ENCODE results near the gene TLN1.

Gene TLN1

DNA sequence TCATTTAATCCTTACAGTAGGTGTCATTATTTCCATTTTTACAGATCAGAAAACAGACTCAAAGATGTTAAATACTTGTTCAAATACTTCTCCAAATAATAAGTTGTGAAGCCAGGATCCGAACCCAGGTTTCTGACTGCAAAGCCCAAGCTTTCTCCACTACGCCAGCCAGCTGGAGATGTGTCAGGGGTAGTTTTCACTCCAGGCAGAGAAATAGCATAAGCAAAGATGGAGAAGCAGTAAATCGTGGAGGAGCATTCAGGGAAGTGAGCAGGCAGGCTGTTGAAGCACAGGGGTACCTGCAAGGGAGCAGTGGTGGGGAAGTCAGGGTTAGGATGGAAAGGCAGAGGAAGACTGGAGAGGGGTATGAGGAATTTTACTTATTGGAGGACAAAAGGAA lies 2.9 kb downstream of the TLN1 start:
- DNase-seq, result no peak

DNA sequence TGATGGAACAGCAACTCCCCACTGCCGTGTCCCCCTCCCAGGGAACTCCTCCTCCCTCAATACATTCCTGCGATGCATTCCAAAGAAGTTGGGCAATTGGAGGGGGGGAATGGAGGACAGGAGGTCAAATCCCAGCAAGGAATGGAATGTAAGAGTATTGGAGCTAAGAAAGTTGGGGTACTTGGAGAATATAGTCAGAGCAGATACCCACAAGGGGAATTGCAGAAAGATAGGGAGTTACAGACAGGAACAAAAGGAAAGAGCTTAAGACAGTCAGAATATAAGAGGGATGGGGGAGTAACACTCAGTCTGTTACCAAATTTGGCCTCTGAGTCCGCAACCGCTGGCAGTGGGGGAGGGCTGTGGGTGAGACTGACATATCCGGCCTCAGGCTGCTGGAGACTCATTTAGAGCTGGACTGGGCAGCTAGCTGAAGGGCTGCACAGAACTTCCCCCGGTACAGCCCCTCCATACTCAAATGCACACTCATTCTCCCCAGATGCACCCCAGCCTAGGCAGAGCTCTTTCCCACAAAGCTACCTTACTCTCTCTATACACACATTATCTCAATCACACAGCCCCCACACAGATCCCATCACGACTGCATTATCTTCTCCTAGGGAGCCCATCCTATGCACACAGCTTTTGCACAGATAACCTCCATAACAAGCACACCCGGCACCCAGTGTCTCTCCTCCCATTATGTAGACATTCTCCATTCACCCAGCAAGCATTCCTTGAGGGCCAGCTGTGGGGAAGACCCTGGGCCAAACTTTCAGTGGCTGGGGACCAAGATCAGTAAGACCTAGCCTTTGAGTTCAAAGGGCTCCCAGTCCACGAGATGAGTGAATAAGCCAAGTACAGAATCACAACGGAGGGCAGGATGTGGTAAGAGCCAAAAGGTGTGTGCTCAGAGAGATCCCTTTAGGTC lies 3.7 kb downstream of the TLN1 start:
- no peak for DNase-seq

DNA sequence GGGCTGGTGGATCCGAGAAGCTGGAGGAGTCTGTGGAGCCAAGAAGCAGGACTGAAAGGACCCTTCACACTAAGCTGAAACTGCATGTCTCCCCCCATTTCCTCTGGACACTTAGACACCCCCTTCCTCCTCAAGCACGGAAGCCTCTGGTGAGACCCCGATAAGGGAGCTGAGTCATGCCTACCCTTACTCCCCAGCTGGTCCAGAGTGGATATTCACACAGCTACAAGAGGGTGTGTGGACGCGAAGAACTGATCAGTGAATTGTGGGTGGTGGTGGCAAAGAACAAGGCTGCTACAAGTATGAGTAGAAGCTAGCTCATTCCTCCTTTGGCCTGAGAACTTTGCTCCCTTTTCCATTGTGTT lies 4.3 kb downstream of the TLN1 start:
- DNase-seq, result no peak

DNA sequence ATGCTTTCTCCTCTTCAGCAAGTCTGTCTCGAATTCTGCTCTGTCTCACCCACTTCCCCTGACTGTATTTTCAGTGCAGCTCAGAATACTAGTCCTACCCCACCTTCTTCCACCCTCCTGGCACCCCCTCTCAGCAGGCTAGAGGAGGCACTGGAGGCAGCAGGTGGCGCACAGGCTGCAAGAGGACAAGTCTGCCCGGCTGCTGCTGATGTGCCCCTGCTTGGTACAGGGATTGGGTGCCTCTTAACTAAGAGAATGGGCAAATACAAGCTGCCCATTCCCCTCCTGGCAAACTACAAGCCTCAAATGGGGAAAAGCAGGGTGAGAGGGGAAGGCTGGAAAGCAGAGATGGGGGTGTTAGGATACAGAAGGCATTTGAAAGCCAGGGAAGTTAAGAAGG lies 5.1 kb downstream of the TLN1 start:
- DNase-seq, result no peak

GRCh38 chr9:35725362-35725761 lies 6.6 kb downstream of the TLN1 start:
- DNase-seq, result no peak

DNA sequence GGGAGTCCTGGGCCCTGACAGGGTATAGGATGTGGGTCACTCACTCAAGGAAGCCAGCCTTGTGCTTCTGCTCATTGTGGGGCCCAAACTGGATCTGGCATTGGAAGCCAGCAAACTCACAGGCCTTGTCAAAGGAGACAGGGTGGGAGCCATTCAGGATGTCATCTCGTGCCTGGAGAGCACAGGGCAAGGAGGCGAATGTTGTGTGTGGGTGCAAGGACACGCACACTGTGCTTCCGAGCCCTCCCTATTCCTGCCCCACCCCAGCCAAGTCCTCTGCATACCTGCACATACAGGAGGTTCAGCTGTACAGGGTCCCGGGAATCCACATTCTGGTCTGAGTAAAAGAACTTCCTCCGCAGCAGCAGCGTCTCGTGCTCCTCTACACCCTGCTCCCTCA lies 8.1 kb downstream of the TLN1 start:
- DNase-seq, result no peak

- DNase-seq, result no peak
These were observed 8.6 kb downstream of the TLN1 start for GRCh38 chr9:35723426-35723825.

GRCh38 chr9:35719546-35719945 lies 12.4 kb downstream of the TLN1 start:
- DNase-seq, result no peak

GRCh38 chr9:35718721-35719511 lies 13.1 kb downstream of the TLN1 start:
- DNase-seq, result no peak

DNA sequence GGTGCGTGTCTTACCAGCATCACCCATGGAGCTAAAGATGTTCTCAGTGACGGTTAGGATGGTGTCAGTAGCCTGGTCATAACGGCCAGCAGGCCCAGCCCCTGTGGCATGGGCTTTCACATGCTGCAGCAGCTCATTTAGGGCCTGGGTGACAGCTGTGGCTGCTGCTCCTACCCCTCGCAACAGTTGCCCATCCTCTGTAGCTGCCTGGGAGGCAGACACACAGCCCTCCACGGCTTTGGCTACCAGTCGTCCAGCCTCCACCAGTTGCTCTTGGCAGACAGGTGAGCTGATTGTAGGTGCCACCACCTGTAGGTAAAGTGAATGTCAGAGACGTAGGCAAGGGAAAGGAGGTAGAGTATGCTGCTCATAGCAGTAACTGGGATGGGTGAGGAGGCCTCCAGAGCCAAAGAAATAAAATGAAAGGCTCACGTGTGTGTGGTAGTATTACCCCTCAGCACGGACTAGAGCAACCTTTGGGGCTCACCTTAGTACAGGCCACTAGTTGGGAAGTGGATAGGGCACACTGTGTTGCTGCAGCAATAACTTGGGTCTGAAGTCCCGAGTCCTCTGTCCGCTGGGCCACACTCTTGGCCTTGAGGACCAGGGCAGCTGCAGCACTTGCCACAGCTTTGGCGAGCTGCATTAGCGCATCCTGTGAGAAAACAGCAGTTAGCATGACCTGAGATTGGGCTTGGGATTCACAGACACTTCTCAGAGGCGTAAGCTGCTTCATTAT lies 14.7 kb downstream of the TLN1 start:
- no peak for DNase-seq

DNA sequence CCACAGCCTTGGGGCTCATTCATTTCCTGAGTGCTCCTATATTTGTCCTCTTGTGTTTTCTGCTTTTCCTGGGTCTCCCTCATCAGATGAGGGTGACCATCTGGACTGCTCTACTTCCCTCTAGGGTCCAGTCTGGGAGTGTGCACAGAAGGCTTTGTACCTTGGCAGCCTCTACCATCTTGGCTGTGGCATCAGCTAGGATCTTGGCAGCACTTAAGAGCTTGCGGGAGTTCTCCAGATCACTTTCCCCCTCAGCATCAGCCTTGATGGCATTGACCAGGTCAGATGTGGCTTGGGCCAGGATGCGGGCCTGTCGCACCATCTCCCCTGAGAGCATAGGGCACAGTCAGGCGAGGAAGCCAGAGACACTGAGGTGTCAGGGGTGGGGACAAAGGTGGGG lies 15.8 kb downstream of the TLN1 start:
- peak; percentile 71 to 81 for DNase-seq

DNA sequence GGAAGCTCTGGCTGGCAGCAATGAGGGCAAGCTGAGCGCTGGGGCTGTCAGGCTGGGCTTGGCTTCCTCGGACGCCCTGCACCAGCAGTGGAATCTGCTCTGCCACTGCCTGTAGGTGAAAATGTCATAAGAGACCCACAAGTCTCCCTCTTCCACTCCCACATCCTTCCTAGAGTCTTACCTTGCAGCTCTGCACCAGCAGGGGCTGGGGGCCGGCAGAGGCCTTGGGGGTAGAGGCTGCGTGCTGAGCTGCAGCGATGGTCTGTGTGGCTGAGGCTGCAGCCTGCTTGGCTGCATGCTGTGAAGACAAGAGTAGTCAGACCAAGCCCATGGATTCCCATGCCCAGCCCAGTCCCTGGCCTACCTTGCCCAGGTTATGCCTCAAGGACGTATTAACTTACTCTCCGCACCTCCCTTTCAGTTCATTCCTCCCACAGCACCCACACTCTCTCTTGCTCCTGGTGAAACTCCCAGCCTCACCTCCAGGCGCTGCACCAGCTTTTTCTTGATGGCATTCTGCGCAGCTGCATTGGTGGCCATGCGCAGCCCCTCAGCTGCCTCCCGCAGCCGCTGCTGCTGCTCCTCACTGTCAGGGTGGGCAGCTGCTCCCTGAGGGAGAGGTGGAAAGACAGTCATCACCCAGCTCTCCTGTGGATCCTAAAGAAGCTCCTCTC lies 17.3 kb downstream of the TLN1 start:
- DNase-seq, result no peak

DNA sequence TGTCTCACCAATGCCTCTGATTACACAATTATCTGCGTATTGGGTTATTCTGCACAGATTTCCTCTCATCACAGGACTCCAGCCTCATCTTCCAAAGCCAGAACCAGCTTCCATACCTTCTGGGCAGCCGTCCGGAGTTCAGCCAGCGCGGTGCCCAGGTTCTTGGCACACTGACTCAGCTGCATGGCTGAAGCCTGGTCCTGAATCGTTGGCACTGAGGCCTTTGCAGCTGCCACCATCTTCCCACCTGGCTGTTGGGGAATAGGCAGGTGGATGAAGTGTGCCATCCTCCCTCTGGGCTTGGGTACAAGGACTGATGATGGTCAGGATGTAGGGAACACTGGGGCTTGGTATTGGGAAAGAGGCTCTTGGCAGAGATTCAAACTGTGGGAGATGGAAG lies 17.9 kb downstream of the TLN1 start:
- DNase-seq, result no peak

- DNase-seq, result no peak
These were observed 18.4 kb downstream of the TLN1 start for GRCh38 chr9:35713578-35713977.

- no peak for DNase-seq
These were observed 19.1 kb downstream of the TLN1 start for GRCh38 chr9:35712762-35713400.

DNA sequence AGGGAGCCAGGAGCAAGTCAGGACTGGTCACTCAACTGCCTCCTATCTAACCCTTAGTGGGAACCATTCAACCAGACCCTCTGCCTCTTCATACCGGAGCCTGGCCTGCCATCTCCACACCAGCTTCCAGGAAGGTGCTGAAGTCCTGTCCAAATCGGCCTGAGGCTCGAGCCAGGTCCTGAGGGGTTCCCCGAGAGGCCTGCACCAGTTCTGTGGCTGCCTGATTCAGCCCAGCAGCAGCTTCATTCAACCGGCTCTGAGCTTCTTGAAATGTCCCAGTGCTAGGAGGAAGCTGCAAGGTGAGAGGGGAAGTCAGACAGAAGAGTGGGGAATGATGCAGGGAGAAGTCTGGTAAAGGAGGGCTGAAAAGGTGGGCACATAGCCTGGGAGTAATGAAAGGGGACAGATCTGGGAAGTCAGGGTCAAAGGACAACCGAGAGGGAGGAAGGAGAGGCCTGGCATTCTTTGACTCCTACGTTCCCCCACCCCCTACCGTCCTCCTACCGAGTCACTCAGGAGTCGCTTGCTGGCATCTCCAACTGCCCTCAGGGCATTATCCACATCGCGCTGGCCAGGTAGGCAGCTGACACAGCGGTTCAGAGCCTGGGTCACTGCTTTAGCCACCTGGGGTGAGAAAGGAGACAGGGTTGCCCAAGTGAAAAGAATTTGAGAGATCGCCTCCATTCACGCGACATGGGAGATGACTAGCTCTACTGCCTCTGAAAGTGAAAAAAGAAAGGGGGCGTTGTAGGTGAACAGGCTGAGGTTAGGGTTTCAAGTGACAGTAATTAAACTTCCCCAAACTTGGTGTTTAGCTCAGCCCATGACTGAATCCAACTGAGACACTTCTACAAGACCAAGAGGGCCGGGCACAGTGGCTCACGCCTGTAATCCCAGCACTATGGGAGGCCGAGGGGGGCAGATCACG lies 20.2 kb downstream of the TLN1 start:
- DNase-seq, result no peak

DNA sequence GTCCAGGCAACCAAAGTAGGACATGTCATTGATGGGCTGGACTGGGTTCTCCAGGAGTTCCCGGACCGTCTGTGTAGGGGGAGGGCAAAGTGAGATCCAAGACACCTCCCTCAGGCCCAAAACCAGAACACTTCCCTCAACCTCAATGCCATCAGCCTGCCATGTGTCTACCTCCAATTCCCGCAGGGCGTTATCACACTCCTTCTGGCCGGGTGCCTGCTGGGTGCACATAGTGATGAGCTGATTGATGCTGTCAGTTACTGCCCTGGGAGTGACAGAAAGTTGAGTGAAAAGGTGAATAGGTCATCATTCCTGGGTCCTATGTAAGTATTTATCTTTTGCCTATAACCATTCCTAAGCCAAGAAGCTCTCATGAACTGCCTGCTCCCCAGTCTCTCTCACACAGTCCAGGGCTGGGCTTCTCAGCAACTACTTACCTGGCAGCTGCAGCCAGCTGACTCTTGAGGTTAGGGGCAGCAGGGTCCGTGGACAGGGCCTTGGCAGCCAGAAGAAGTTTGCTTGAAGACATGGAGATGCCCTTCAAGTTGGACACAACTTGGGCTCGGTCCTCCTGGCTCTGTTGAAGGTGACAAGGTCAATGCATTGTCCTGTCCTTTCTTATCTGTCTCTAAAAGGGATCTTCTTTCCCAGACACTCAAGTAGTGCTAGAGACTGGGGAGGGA lies 21.0 kb downstream of the TLN1 start:
- no peak for DNase-seq

DNA sequence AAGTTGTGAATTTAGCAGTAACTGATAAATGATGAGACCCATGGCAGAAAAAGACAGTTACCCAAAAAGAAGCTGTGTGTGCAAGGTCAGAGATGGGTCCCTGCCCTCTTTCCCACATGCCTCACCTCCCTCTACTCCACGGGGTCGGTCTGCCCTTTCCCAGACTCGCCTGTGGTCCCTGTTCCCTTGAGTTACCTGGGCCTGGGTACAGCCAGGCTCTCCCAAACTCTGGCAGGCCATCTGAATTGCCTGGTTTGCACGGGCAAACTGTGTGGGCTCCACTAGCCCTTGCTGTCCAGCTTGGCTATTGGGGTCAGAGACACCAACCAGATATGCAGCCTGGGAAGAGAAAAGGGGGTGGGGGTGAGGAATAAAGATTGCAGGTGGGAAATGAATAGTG lies 23.8 kb downstream of the TLN1 start:
- DNase-seq, result no peak

- no peak for DNase-seq
These were observed 25.0 kb downstream of the TLN1 start for GRCh38 chr9:35706951-35707350.

GRCh38 chr9:35705836-35706430 lies 26.1 kb downstream of the TLN1 start:
- peak; percentile 48 to 73 for DNase-seq

Measured in cerebellar nuclear complex (tissue), 1 donor.